PC-9 (cell line): Measurements from ENCODE around the gene ABTB2. TPM values are rescaled to one million over a fixed set of nuclear protein-coding genes. Genes with fewer than 3 reads are reported as not detected.
A peak's percentile ranks its signal among the peaks of the same experiment; 100 is the strongest.

Source experiments
- BruUV-seq: library from RNA; stranded (reverse); fragments of 400-500 nt; replicated peaks from 2 replicates; lab custom pipeline; 2021; lab: Mats Ljungman, UMichigan
- CTCF ChIA-PET: fragments of 300-600 bp; sonication (Branson Sonifier 250); formaldehyde crosslinking; loops from one replicate; lab custom pipeline; 2022; ENCODE audit warnings: antibody characterized with exemption; lab: Charles Lee
- POLR2A ChIA-PET: fragments of 300-600 bp; sonication (Branson Sonifier 250); formaldehyde crosslinking; loops from one replicate; lab custom pipeline; 2022; ENCODE audit warnings: antibody characterized with exemption; ENCODE audit not compliant: unreplicated experiment; lab: Charles Lee
- DNase-seq, 2 experiments: peaks; one replicate each; pipeline versions ENCODE4 v3.0.0 to v3.0.0-alpha.2; 2015 to 2022; ENCODE audit warnings: mixed read lengths in 1 of 2
- H2AFZ ChIP-seq: fragments of 200-600 bp; sonication (generic); 2 replicates; pipeline ENCODE4 v1.8.1; 2017; ENCODE audit warnings: antibody characterized with exemption
- H3F3A ChIP-seq: fragments of 200-600 bp; sonication (generic); 2 replicates; pipeline ENCODE4 v1.8.1; 2017; ENCODE audit warnings: antibody characterized with exemption, mild to moderate bottlenecking, low read depth; ENCODE audit not compliant: insufficient read depth
- H3K27ac ChIP-seq: fragments of 200-600 bp; sonication (generic); 2 replicates; pipeline ENCODE4 v1.6.1; 2016; ENCODE audit warnings: mixed run types
- H3K27me3 ChIP-seq: fragments of 200-600 bp; sonication (generic); 2 replicates; pipeline ENCODE4 v1.6.1; 2016; ENCODE audit warnings: low read depth, mixed run types; ENCODE audit not compliant: insufficient read depth
- H3K36me3 ChIP-seq: fragments of 200-600 bp; sonication (generic); 2 replicates; pipeline ENCODE4 v1.6.1; 2016; ENCODE audit warnings: low read depth, mixed run types
- H3K4me1 ChIP-seq: fragments of 200-600 bp; sonication (generic); replicated peaks from 2 replicates; pipeline ENCODE4 v1.6.1; 2016; ENCODE audit warnings: mixed run types; ENCODE audit not compliant: insufficient read depth
- H3K4me2 ChIP-seq: fragments of 200-600 bp; sonication (generic); 2 replicates; pipeline ENCODE4 v1.6.1; 2017; ENCODE audit warnings: mixed run types
- H3K4me3 ChIP-seq: fragments of 200-600 bp; sonication (generic); 2 replicates; pipeline ENCODE4 v1.6.1; 2016; ENCODE audit warnings: mixed run types
- H3K79me2 ChIP-seq: fragments of 200-600 bp; sonication (generic); 2 replicates; pipeline ENCODE4 v1.6.1; 2017; ENCODE audit warnings: low read depth, mixed run types
- H3K9me2 ChIP-seq: fragments of 200-600 bp; sonication (generic); 2 replicates; pipeline ENCODE4 v1.8.1; 2017; ENCODE audit warnings: mild to moderate bottlenecking; ENCODE audit not compliant: insufficient read depth
- H3K9me3 ChIP-seq: fragments of 200-600 bp; sonication (generic); 2 replicates; pipeline ENCODE4 v1.8.1; 2016; ENCODE audit warnings: low read depth; ENCODE audit not compliant: insufficient read depth
- H4K20me1 ChIP-seq: fragments of 200-600 bp; sonication (generic); 2 replicates; pipeline ENCODE4 v1.8.1; 2017; ENCODE audit not compliant: insufficient read depth
- EZH2 ChIP-seq: fragments of 200-600 bp; sonication (generic); IDR thresholded peaks from 2 replicates; pipeline ENCODE4 v1.8.0; 2017; ENCODE audit warnings: antibody characterized with exemption, low read depth
- intact Hi-C: fragments of 100-400 bp; cut with micrococcal nuclease; formaldehyde crosslinking; loops from one replicate; pipeline ENCODE4 v1.10.0; 2022; ENCODE audit not compliant: unreplicated experiment
- total RNA-seq: library from RNA; stranded (reverse); gene quantifications from 2 replicates; pipeline ENCODE4 v1.2.3, GENCODE V29; 2021
- TF ChIP-seq, protein P1 (sequence below): fragments of 200-600 bp; sonication (generic); conservative IDR thresholded peaks from 2 replicates; pipeline ENCODE4 v1.6.1; 2017; ENCODE audit warnings: mixed run types, antibody characterized with exemption, mild to moderate bottlenecking, moderate library complexity

ABTB2 gene
- total RNA-seq, 1 experiment from 2014 or later: 12.9 TPM

DNA sequence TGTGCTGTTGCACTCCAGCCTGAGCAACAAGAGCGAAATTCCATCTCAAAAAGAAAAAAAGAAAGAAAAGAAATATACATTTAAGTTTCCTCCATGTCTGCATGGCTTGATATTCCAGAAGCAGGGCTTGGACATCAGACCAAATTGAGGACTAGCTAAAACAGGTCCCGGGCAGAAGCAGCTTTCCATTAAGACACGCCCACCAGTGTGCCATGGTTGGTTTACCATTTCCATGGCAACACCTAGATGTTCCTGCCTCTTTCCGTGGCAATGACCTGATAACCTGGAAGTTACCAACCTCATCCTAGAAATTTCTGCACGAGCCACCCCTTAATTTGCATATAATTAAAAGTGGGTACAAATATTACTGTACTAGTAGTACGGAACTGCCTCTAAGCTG lies 141.1 kb downstream of the ABTB2 start:
- no peaks in the 10 kb centered on the region for H3K36me3 ChIP-seq
- no TSS peak for BruUV-seq
- H3K27me3 ChIP-seq: no peaks in the 10 kb centered on the region
- TF ChIP-seq EZH2: no peak
- TF ChIP-seq, protein P1, sequence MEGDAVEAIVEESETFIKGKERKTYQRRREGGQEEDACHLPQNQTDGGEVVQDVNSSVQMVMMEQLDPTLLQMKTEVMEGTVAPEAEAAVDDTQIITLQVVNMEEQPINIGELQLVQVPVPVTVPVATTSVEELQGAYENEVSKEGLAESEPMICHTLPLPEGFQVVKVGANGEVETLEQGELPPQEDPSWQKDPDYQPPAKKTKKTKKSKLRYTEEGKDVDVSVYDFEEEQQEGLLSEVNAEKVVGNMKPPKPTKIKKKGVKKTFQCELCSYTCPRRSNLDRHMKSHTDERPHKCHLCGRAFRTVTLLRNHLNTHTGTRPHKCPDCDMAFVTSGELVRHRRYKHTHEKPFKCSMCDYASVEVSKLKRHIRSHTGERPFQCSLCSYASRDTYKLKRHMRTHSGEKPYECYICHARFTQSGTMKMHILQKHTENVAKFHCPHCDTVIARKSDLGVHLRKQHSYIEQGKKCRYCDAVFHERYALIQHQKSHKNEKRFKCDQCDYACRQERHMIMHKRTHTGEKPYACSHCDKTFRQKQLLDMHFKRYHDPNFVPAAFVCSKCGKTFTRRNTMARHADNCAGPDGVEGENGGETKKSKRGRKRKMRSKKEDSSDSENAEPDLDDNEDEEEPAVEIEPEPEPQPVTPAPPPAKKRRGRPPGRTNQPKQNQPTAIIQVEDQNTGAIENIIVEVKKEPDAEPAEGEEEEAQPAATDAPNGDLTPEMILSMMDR: no peak
- no peaks in the 10 kb centered on the region for H3K9me2 ChIP-seq
- no peaks in the 10 kb centered on the region for H3K9me3 ChIP-seq
- DNase-seq: no peak
- ChIA-PET POLR2A (no interaction called here), CTCF (no interaction called here)
- peaks cover 41% of the 10 kb centered on the region for H3F3A ChIP-seq
- no peak overlapping the region for H3K4me3 ChIP-seq
- peaks cover 33% of the 10 kb centered on the region for H3K4me1 ChIP-seq
- intact Hi-C loops: no loop called here
- no peak overlapping the region for H2AFZ ChIP-seq
- H3K4me2 ChIP-seq: no peak overlapping the region
- H3K27ac ChIP-seq: 0 out of 2 replicates have a peak overlapping the region, but pooled peaks have one; percentile 54
- peaks cover 49% of the 10 kb centered on the region for H3K79me2 ChIP-seq
- H4K20me1 ChIP-seq: peaks cover 6% of the 10 kb centered on the region; the same call in 1 of the 2 replicates

- Histone ChIP-seq H3K79me2 (peaks cover 52% of the 10 kb centered on the region), H4K20me1 (peaks cover 6% of the 10 kb centered on the region; the same call in 1 of the 2 replicates), H3F3A (peaks cover 48% of the 10 kb centered on the region), H3K4me2 (no peak overlapping the region), H3K36me3 (no peaks in the 10 kb centered on the region), H3K4me1 (peaks cover 33% of the 10 kb centered on the region), H2AFZ (no peak overlapping the region), H3K4me3 (no peak overlapping the region), H3K27ac (peak overlapping the region; percentile 54), H3K9me3 (no peaks in the 10 kb centered on the region), H3K27me3 (no peaks in the 10 kb centered on the region), H3K9me2 (no peaks in the 10 kb centered on the region)
- POLR2A ChIA-PET: no interaction called here
- no peak for DNase-seq
- CTCF ChIA-PET: no interaction called here
- no TSS peak for BruUV-seq
- intact Hi-C loops: no loop called here
- TF ChIP-seq, protein P1: no peak
- TF ChIP-seq EZH2: no peak
Measured at GRCh38 chr11:34215806-34216453, 141.9 kb downstream of the ABTB2 start.

DNA sequence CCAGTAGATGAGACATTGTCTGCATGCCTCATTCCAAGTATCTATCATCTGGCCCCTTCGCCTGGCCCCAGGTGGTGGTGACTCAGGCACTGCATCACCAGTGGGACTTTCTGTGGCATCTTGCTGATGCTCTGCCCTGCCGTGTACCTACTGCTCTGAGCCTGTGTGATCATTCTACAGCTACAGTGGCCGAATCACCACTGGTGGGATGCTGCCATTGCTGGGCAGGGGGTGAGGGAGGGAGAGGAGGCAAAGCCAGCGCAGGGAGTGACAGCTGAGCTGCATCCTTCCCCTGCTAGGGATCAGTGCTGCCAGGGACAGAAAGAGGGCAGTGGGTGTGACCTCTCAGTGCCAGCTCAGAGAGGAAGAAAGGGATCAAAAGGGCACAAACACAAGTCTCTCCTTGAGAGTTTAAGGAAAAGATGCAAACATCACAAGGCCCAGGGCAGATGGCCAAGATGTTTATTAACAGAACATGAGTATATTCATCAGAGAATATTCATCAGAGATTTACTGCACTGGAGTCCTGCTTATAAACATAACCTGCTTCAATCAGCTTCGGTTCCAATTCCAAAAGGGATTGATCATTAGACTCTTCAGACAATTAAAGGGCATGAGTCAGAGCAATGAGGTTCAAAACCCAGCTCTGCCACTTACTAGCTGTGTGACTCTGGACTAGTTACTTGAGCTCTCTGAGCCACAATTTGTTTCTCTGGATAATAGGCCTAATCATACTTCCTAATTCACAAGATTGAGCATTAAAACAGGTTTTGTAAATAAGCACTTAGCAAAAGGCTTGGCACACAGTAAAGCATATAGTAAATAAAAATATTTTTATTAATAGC lies 142.6 kb downstream of the ABTB2 start:
- H3K79me2 ChIP-seq: peaks cover 60% of the 10 kb centered on the region
- POLR2A ChIA-PET: no interaction called here
- peaks cover 55% of the 10 kb centered on the region for H3F3A ChIP-seq
- H3K4me2 ChIP-seq: peak overlapping the region; percentile 22
- TF ChIP-seq EZH2: no peak
- TF ChIP-seq, protein P1: no peak
- no peaks in the 10 kb centered on the region for H3K9me3 ChIP-seq
- CTCF ChIA-PET: no interaction called here
- H3K27me3 ChIP-seq: no peaks in the 10 kb centered on the region
- DNase-seq: peak; percentile 59 to 87
- H3K4me3 ChIP-seq: no peak overlapping the region
- H3K36me3 ChIP-seq: no peaks in the 10 kb centered on the region
- peaks cover 6% of the 10 kb centered on the region; the same call in 1 of the 2 replicates for H4K20me1 ChIP-seq
- no TSS peak for BruUV-seq
- peaks cover 33% of the 10 kb centered on the region for H3K4me1 ChIP-seq
- peak overlapping the region; percentile 54 for H3K27ac ChIP-seq
- intact Hi-C loops: no loop called here
- no peaks in the 10 kb centered on the region for H3K9me2 ChIP-seq
- no peak overlapping the region for H2AFZ ChIP-seq
